HL-60 (cell line): ENCODE measurements around the gene USP38.

Experiments
- CTCF ChIP-seq: IDR thresholded peaks from one replicate; pipeline ENCODE4 v1.5.1; 2011; ENCODE audit warnings: low read length, control low read depth, inconsistent platforms; ENCODE audit not compliant: insufficient read depth
- POLR2AphosphoS5 ChIP-seq: IDR thresholded peaks from 2 replicates; pipeline ENCODE4 v1.6.1; 2012; ENCODE audit warnings: low read depth

- TF ChIP-seq CTCF = no peak
- TF ChIP-seq POLR2AphosphoS5 = no peak
These were observed 63.1 kb downstream of the USP38 start for GRCh38 chr4:143247866-143248265.
